Mesenchymal stem cell (in vitro differentiated cells and primary cell): Measurements from ENCODE around the gene ATN1.

Source experiments
- DNase-seq: peaks from one replicate; pipeline ENCODE4 v3.0.0-alpha.2; 2013
- H2AFZ ChIP-seq: one replicate; pipeline ENCODE4 v1.6.1; 2013; ENCODE audit warnings: low read depth, mild to moderate bottlenecking, control low read depth, inconsistent platforms, low read length, moderate library complexity
- H2AK5ac ChIP-seq: 2 replicates; pipeline ENCODE4 v1.6.1; 2013; ENCODE audit warnings: low read length, moderate library complexity, mild to moderate bottlenecking, inconsistent platforms; ENCODE audit not compliant: severe bottlenecking
- H2BK120ac ChIP-seq: one replicate; pipeline ENCODE4 v1.6.1; 2013; ENCODE audit warnings: low read depth, mild to moderate bottlenecking, inconsistent platforms, low read length, moderate library complexity
- H2BK12ac ChIP-seq, 2 experiments: one replicate each; pipeline ENCODE4 v1.6.1; 2013; ENCODE audit warnings: inconsistent platforms in 2 of 2, low read length in 2 of 2, mild to moderate bottlenecking in 2 of 2, moderate library complexity in 2 of 2, control low read depth in 1 of 2
- H2BK15ac ChIP-seq: one replicate; pipeline ENCODE4 v1.6.1; 2013; ENCODE audit warnings: mild to moderate bottlenecking, low read depth, inconsistent platforms; ENCODE audit not compliant: poor library complexity, severe bottlenecking
- H2BK5ac ChIP-seq: 2 replicates; pipeline ENCODE4 v1.6.1; 2013; ENCODE audit warnings: low read depth, mild to moderate bottlenecking, low read length, control low read depth, inconsistent platforms; ENCODE audit not compliant: poor library complexity, severe bottlenecking
- H3K14ac ChIP-seq, 2 experiments: one replicate each; pipeline ENCODE4 v1.6.1; 2013; ENCODE audit warnings: inconsistent platforms in 2 of 2, low read length in 2 of 2, control low read depth in 1 of 2, mild to moderate bottlenecking in 1 of 2, moderate library complexity in 1 of 2
- H3K18ac ChIP-seq, 2 experiments: one replicate each; pipeline ENCODE4 v1.6.1; 2013; ENCODE audit warnings: inconsistent platforms in 2 of 2, low read length in 2 of 2, control low read depth in 1 of 2, low read depth in 1 of 2, mild to moderate bottlenecking in 1 of 2
- H3K23ac ChIP-seq, 2 experiments: one replicate each; pipeline ENCODE4 v1.6.1; 2013; ENCODE audit warnings: inconsistent platforms in 2 of 2, low read length in 2 of 2, mild to moderate bottlenecking in 2 of 2, moderate library complexity in 2 of 2, control low read depth in 1 of 2
- H3K27ac ChIP-seq: 2 replicates; pipeline ENCODE4 v1.5.1; 2013; ENCODE audit warnings: mild to moderate bottlenecking, moderate library complexity, low read length, control low read depth, inconsistent platforms; ENCODE audit not compliant: poor library complexity, severe bottlenecking
- H3K27me3 ChIP-seq, 2 experiments: 2 replicates each; pipeline versions ENCODE4 v1.6.1 to v1.7.0; 2013; ENCODE audit warnings: low read length in 2 of 2, mild to moderate bottlenecking in 2 of 2, moderate library complexity in 2 of 2, control low read depth in 1 of 2, inconsistent platforms in 1 of 2; ENCODE audit not compliant: control insufficient read depth in 1 of 2, insufficient read depth in 1 of 2
- H3K36me3 ChIP-seq, 2 experiments: 2 replicates each; pipeline versions ENCODE4 v1.6.1 to v1.7.0; 2013; ENCODE audit warnings: low read length in 2 of 2, control low read depth in 1 of 2, inconsistent platforms in 1 of 2, low read depth in 1 of 2, mild to moderate bottlenecking in 1 of 2; ENCODE audit not compliant: insufficient read depth in 2 of 2, control insufficient read depth in 1 of 2
- H3K4ac ChIP-seq, 2 experiments: one replicate each; pipeline ENCODE4 v1.6.1; 2013; ENCODE audit warnings: inconsistent platforms in 2 of 2, low read length in 2 of 2, mild to moderate bottlenecking in 2 of 2, moderate library complexity in 2 of 2, control low read depth in 1 of 2, low read depth in 1 of 2
- H3K4me1 ChIP-seq: 2 replicates; pipeline ENCODE4 v1.6.1; 2013; ENCODE audit warnings: low read depth, low read length, control low read depth; ENCODE audit not compliant: control insufficient read depth, insufficient read depth
- H3K4me2 ChIP-seq: 2 replicates; pipeline ENCODE4 v1.6.1; 2013; ENCODE audit warnings: low read length, mild to moderate bottlenecking, inconsistent platforms; ENCODE audit not compliant: poor library complexity, severe bottlenecking
- H3K4me3 ChIP-seq, 2 experiments: 2 replicates each; pipeline versions ENCODE4 v1.5.1 to v1.7.0; 2013; ENCODE audit warnings: low read length in 2 of 2, mild to moderate bottlenecking in 2 of 2, control low read depth in 1 of 2, low read depth in 1 of 2; ENCODE audit not compliant: insufficient read depth in 1 of 2
- H3K79me1 ChIP-seq: replicated peaks from 2 replicates; pipeline ENCODE4 v1.6.1; 2013; ENCODE audit warnings: mild to moderate bottlenecking, control low read depth, low read length, inconsistent platforms; ENCODE audit not compliant: poor library complexity, severe bottlenecking
- H3K9ac ChIP-seq: 2 replicates; pipeline ENCODE4 v1.7.0; 2013; ENCODE audit warnings: mild to moderate bottlenecking, low read length, moderate library complexity
- H3K9me3 ChIP-seq: 2 replicates; pipeline ENCODE4 v1.7.0; 2013; ENCODE audit warnings: mild to moderate bottlenecking, low read length; ENCODE audit not compliant: control insufficient read depth
- H4K8ac ChIP-seq: one replicate; pipeline ENCODE4 v1.6.1; 2013; ENCODE audit warnings: inconsistent platforms, mild to moderate bottlenecking, low read length, moderate library complexity
- H4K91ac ChIP-seq: one replicate; pipeline ENCODE4 v1.6.1; 2013; ENCODE audit warnings: mild to moderate bottlenecking, low read length, inconsistent platforms
- WGBS: methylation state at CpG from one replicate; pipeline ENCODE4 v1.1.7; 2013; ENCODE audit warnings: mixed read lengths; 5-methylcytosine and 5-hydroxymethylcytosine counted together

The ATN1 gene

DNA sequence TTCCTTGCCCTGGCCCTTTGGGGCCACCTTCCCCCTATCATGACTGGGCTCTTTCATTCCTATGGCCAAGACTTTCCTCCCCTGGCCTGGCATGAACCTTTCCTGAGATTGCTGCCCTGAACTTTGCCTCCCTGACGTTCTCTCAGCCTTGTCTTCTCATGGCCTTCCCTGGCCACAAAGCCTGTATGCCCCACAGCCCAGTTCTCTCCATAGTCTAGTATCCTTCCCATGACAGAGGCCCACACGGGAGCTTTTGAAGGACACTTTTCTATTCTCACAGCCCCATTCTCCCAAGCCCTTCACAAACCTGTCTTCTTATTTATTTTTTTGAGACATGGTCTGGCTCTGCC, 11.4 kb downstream of the ATN1 start:
- H3K79me1 ChIP-seq, result peaks cover 11% of the 10 kb centered on the region
- H2BK5ac ChIP-seq, result no peak overlapping the region
- no peak overlapping the region for H2BK12ac ChIP-seq
- H3K27me3 ChIP-seq, result no peaks in the 10 kb centered on the region
- no peak overlapping the region for H2BK120ac ChIP-seq
- H3K9me3 ChIP-seq, result no peaks in the 10 kb centered on the region
- H4K8ac ChIP-seq, result peak overlapping the region; percentile 84
- peak overlapping the region; percentile 14 for H3K27ac ChIP-seq
- peak overlapping the region; percentile 72 for H2AK5ac ChIP-seq
- H3K4me1 ChIP-seq, result peaks cover 40% of the 10 kb centered on the region
- no peak overlapping the region for H2AFZ ChIP-seq
- peaks cover 62 to 75% of the 10 kb centered on the region in 2 experiments for H3K36me3 ChIP-seq
- no peak overlapping the region for H4K91ac ChIP-seq
- H3K4me2 ChIP-seq, result no peak overlapping the region
- no peak overlapping the region for H2BK15ac ChIP-seq
- H3K9ac ChIP-seq, result peak overlapping the region; percentile 92
- H3K23ac ChIP-seq, result no peak overlapping the region
- no peak for DNase-seq
- 92% methylated on average over 2 of the region's 2 CpGs for WGBS
- H3K14ac ChIP-seq, result no peak overlapping the region
- H3K18ac ChIP-seq, result no peak overlapping the region
- no peak overlapping the region for H3K4me3 ChIP-seq
- no peak overlapping the region for H3K4ac ChIP-seq

DNA sequence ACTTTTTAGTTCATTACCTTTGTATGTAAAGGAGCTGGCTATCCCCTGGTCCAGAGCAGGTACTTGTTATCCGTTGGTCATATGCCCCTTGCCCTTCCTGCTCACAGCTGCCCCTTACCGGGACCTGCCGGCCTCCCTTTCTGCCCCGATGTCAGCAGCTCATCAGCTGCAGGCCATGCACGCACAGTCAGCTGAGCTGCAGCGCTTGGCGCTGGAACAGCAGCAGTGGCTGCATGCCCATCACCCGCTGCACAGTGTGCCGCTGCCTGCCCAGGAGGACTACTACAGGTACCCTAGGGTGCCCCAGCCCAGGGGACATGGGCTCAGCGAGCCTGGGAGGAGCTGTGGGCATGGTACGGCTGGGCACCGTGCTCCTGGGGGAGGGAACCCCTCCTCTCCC, 13.5 kb downstream of the ATN1 start:
- no peak overlapping the region for H3K4me3 ChIP-seq
- no peak overlapping the region for H4K8ac ChIP-seq
- no peak overlapping the region for H3K9ac ChIP-seq
- no peak overlapping the region for H3K4me2 ChIP-seq
- H3K18ac ChIP-seq, result no peak overlapping the region
- no peak overlapping the region for H3K4ac ChIP-seq
- H3K79me1 ChIP-seq, result peaks cover 11% of the 10 kb centered on the region
- no peak overlapping the region for H3K14ac ChIP-seq
- no peak overlapping the region for H2BK15ac ChIP-seq
- no peaks in the 10 kb centered on the region for H3K9me3 ChIP-seq
- H3K4me1 ChIP-seq, result peaks cover 43% of the 10 kb centered on the region
- peak overlapping the region; percentile 9 for H4K91ac ChIP-seq
- no peak overlapping the region for H2BK5ac ChIP-seq
- H3K36me3 ChIP-seq, result peaks cover 52 to 63% of the 10 kb centered on the region in 2 experiments
- H3K27ac ChIP-seq, result no peak overlapping the region
- H2AFZ ChIP-seq, result no peak overlapping the region
- DNase-seq, result no peak
- H2BK12ac ChIP-seq, result no peak overlapping the region
- H3K27me3 ChIP-seq, result no peaks in the 10 kb centered on the region
- H3K23ac ChIP-seq, result no peak overlapping the region
- H2BK120ac ChIP-seq, result no peak overlapping the region
- WGBS, result 92% methylated on average over 12 of the region's 12 CpGs
- no peak overlapping the region for H2AK5ac ChIP-seq

DNA sequence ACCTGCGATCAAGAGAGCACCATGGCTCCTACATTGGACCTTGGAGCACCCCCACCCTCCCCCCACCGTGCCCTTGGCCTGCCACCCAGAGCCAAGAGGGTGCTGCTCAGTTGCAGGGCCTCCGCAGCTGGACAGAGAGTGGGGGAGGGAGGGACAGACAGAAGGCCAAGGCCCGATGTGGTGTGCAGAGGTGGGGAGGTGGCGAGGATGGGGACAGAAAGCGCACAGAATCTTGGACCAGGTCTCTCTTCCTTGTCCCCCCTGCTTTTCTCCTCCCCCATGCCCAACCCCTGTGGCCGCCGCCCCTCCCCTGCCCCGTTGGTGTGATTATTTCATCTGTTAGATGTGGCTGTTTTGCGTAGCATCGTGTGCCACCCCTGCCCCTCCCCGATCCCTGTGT, 14.0 kb downstream of the ATN1 start:
- Histone ChIP-seq H3K27me3 (no peaks in the 10 kb centered on the region), H2BK120ac (no peak overlapping the region), H2AFZ (no peak overlapping the region), H3K4me2 (no peak overlapping the region), H3K4me1 (peaks cover 43% of the 10 kb centered on the region), H2BK12ac (no peak overlapping the region), H3K27ac (no peak overlapping the region), H4K91ac (no peak overlapping the region), H2BK15ac (no peak overlapping the region), H3K18ac (no peak overlapping the region), H3K4me3 (no peak overlapping the region), H3K79me1 (peaks cover 11% of the 10 kb centered on the region), H3K4ac (no peak overlapping the region), H3K36me3 (peaks cover 47 to 58% of the 10 kb centered on the region in 2 experiments), H3K23ac (no peak overlapping the region), H2BK5ac (no peak overlapping the region), H2AK5ac (no peak overlapping the region), H3K9ac (no peak overlapping the region), H3K9me3 (no peaks in the 10 kb centered on the region), H3K14ac (no peak overlapping the region), H4K8ac (no peak overlapping the region)
- WGBS, result 100% methylated on average over 1 of the region's 12 CpGs
- DNase-seq, result no peak

DNA sequence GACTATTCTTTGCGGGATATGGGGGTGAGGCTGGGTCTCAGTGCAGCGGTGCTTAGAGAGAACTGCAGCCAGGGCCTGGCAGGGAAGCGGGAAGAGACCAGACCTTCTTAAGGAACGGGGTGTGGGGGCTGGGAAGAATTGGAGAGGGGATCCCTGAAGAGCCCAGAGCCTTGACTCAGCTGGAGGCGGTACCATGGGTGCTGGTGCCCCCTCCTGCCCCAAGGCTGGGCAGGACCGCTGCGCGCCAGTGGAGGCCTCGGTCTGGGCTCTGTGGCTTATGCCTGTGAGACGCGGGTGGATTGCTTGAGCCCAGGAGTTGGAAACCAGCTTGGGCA, 14.5 kb downstream of the ATN1 start:
- Histone ChIP-seq H3K4me2 (no peak overlapping the region), H2BK15ac (peak overlapping the region; percentile 20), H3K9ac (peak overlapping the region; percentile 93), H4K91ac (no peak overlapping the region), H2BK120ac (no peak overlapping the region), H2AFZ (no peak overlapping the region), H4K8ac (peak overlapping the region; percentile 47), H3K9me3 (no peaks in the 10 kb centered on the region), H3K4ac (no peak overlapping the region), H3K14ac (no peak overlapping the region), H2AK5ac (no peak overlapping the region), H3K23ac (no peak overlapping the region), H3K18ac (no peak overlapping the region), H2BK5ac (no peak overlapping the region), H3K36me3 (peaks cover 44 to 53% of the 10 kb centered on the region in 2 experiments), H2BK12ac (peak overlapping the region in 1 of 2 experiments; percentile 74), H3K27me3 (no peaks in the 10 kb centered on the region), H3K4me3 (peak overlapping the region in 1 of 2 experiments; percentile 30), H3K79me1 (peaks cover 11% of the 10 kb centered on the region), H3K4me1 (peaks cover 42% of the 10 kb centered on the region), H3K27ac (peak overlapping the region; percentile 47)
- no peak for DNase-seq
- WGBS, result 98% methylated on average over 11 of the region's 11 CpGs
